Heart left ventricle (tissue), 13 donors: ENCODE data around the gene TAGAP.

ENCODE experiments used
- CTCF ChIP-seq, 12 donors: fragments of 200-600 bp; sonication (generic) in 4 of 12; IDR thresholded peaks; one replicate each; pipeline versions ENCODE4 v1.5.0 to v1.8.0; 2018 to 2022; ENCODE audit warnings: antibody characterized with exemption in 12 of 12, mild to moderate bottlenecking in 5 of 12
- POLR2A ChIP-seq, 2 donors: fragments of 450-650 bp; IDR thresholded peaks; one replicate each; pipeline ENCODE4 v1.6.1; 2017; ENCODE audit warnings: antibody characterized with exemption in 2 of 2, mild to moderate bottlenecking in 2 of 2, moderate library complexity in 2 of 2
- donor health status: ischemic (EF 13 %, LVEDD 7.1; RV severe dilation, severe dysfunction).
- donor health status: DM: no; HTN: yes; CAD: no.
- donor health status: DM: no; HTN: no; CAD: no.
- donor health status: ischemic (EF 25% LVEDD 6.9; RV normal size, moderate dysfunction).
- donor health status: ischemic (EF 25% LVEDD 5.7; RV mildly dilated, moderate dysfunction).
- donor health status: ischemic (EF 35%, LVEDD 5.7; RV mildly dilated, moderate dysfunction).
- donor health status: nonischemic (EF 11% LVEDD 7.7; RV severe dilation, severe dysfunction).
- donor health status: DM: yes; HTN: yes; CAD: no.
- donor health status: PGD.
- donor health status: ischemic (EF 29% LVEDD 5.4; RV normal size, mild dysfunction).
- donor health status: nonischemic (EF 23%, LVEDD 6.1; RV moderate dilation, normal function).

- TF ChIP-seq CTCF (IDR thresholded peaks at IDR 0.05) (no peak), POLR2A (IDR thresholded peaks at IDR 0.05) (no peak)
Observed at GRCh38 chr6:159075506-159076228, 30.9 kb upstream of the TAGAP start.
